ENCODE measurements around the gene SPINDOC.
"Not testable (repeated sequence)": the region's sequence is repeated elsewhere in the genome, so short reads cannot be mapped to it uniquely, and the experiment has no call there.

The SPINDOC gene

GRCh38 chr11:63855975-63856374, 42.7 kb downstream of the SPINDOC start:
- DNase-seq (ENCODE audit: low spot score): no peak

GRCh38 chr11:63858628-63859550, 45.6 kb downstream of the SPINDOC start:
- DNase-seq (ENCODE audit: low spot score): no peak

GRCh38 chr11:63862923-63863322, 49.7 kb downstream of the SPINDOC start:
- DNase-seq (ENCODE audit: low spot score): no peak

- DNase-seq (ENCODE audit: low spot score): not testable (repeated sequence)
Observed at GRCh38 chr11:63863620-63864019, 50.4 kb downstream of the SPINDOC start.

GRCh38 chr11:63866211-63866610, 53.0 kb downstream of the SPINDOC start:
- DNase-seq (ENCODE audit: low spot score): no peak

- DNase-seq (ENCODE audit: low spot score): no peak
Observed at GRCh38 chr11:63867511-63867910, 54.3 kb downstream of the SPINDOC start.

GRCh38 chr11:63868399-63869064, 55.3 kb downstream of the SPINDOC start:
- DNase-seq (ENCODE audit: low spot score): no peak

GRCh38 chr11:63869171-63869591, 55.9 kb downstream of the SPINDOC start:
- DNase-seq (ENCODE audit: low spot score): no peak

- no peak for DNase-seq (ENCODE audit: low spot score)
Observed at GRCh38 chr11:63869683-63870082, 56.4 kb downstream of the SPINDOC start.

- DNase-seq (ENCODE audit: low spot score): no peak
Observed at GRCh38 chr11:63870351-63871140, 57.3 kb downstream of the SPINDOC start.

GRCh38 chr11:63871962-63872799, 58.9 kb downstream of the SPINDOC start:
- DNase-seq (ENCODE audit: low spot score): peak; percentile 96

- DNase-seq (ENCODE audit: low spot score): no peak
Observed at GRCh38 chr11:63872800-63873197, 59.5 kb downstream of the SPINDOC start.

- DNase-seq (ENCODE audit: low spot score): no peak
Observed at GRCh38 chr11:63873311-63873710, 60.1 kb downstream of the SPINDOC start.

GRCh38 chr11:63874511-63874910, 61.3 kb downstream of the SPINDOC start:
- no peak for DNase-seq (ENCODE audit: low spot score)

GRCh38 chr11:63875506-63876065, 62.3 kb downstream of the SPINDOC start:
- DNase-seq (ENCODE audit: low spot score): no peak

GRCh38 chr11:63876616-63877015, 63.4 kb downstream of the SPINDOC start:
- no peak for DNase-seq (ENCODE audit: low spot score)
